RKO (cell line): Measurements from ENCODE around the gene RNF166.

Experiments used
- DNase-seq: peaks from one replicate; pipeline ENCODE4 v3.0.0-alpha.2; 2016; ENCODE audit warnings: low spot score

RNF166 gene

DNA sequence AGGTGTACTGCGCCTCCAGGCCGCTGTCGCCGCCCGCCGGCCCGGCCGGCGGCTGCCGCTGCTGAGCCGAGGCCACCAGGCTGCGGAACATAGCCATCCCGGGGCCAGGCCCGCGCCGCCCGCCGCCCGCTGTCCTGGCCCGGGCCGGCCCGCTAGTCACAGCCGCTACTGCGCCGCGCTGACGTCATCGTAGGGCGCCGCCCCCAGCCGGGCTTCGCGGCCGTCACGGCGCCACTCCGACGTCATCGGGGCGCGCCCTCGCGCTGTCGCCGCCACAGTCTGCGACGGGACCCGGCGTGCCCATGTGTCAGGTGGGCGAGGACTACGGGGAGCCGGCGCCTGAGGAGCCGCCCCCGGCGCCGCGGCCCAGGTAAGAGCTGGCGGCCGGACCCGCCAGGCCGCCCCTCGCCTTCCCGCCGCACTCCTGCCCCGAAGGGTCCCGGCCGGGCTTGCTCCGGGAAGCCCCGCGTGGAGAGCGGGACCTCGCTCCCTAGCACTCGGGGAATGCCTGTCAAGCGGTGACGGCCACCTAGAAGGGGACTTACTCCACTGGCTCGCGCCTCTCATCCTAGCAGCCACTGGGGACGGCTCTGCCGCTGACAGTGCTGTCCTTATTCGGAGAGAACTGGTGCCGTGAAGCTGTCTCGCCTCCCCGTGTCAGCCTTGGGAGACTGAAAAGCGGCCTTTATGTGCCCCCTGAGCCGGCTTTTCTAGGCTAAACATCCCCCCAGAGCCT, at the start of gene RNF166, which contains the start of gene CTU2:
TSS of gene RNF166 (minus strand) at position 180 of the 736 bp plus-strand sequence. CDS start at position 97, 83 bp downstream.
TSS of gene CTU2 (plus strand) at position 275 of the 736 bp plus-strand sequence. CDS start at position 303, 28 bp downstream.
- peak; percentile 91 for DNase-seq

DNA sequence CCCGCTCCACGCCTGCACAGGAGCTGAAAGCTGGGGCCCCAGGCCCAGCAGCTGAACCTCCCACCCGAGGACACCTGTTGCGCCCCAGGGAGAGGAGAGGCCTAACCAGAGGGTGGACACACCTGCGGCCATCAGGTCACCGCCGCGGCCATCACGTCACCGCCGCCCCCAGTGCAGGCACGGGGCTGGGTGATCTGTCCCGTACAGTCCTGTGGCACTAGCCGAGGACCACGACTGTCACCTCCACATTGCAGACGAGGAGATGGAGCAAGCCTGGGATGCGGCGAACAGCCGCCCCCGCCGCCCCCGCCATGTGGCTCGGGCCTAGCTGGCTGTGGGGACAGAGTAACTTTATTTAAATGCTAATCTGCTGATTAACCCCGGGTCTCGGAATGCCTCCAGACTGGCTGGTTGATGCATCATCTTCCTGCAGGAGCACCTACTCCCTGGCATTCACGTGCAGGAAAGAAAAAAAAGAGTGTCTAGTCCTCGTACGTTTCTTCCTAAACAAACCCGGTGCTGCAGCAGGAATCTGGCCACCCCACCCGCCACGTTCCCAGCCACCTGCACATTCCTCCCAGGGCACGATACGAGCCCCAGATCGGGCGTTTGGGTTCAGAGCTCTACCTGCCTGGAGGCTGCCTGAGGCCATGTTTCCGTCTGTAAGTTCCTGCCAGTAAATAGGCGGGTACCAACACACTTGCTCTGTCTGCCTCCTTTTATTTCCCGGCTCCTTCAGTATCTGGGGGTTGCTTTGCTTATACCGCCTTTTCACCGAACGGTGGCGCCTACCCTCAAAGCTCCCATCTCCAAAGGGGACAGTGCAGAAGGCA, 48.9 kb upstream of the RNF166 start:
- DNase-seq = no peak

- DNase-seq = no peak
Measured at GRCh38 chr16:88754109-88754911, 48.1 kb upstream of the RNF166 start.

DNA sequence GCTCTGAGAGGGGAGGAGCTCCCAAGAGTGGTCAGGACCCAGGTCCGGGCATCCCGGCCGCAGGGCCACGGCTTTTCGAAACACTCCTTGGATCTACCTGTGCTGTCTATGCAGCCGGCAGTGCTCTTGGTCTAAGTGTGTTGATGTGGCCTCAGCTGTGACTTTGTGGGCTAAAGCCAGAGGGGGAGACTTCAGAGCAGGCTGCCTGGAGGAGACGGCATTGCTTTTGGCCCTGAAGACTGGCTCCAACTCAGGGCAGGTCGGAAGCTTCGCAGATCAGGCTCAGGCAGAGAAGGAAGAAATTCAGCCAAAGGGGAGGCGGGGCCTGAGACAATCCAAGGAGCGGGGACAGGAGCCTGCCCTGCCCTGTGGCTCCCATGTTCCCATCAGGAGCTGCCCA, 47.4 kb upstream of the RNF166 start:
- no peak for DNase-seq

DNA sequence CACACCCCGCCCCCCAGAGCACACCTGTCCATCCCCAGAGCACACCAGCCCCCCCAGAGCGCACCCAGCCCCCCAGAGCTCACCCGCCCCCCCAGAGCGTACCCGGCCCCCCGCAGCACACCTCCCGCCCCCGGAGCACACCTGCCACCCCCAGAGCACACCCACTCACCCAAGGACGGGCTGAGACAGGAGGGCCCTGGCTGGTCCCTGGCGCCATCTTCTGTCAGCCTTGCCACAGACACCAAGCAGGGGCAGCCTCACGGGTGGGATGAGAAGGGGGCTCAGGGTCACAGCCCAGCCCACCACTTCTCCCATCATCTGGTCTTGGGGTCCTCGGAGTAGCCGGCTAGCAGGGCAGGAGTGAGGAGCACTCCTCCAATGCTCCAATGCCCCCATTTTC, 47.0 kb upstream of the RNF166 start:
- no peak for DNase-seq

GRCh38 chr16:88752386-88753002, 46.3 kb upstream of the RNF166 start:
- no peak for DNase-seq

GRCh38 chr16:88750854-88751253, 44.6 kb upstream of the RNF166 start:
- DNase-seq = no peak

GRCh38 chr16:88749358-88749757, 43.1 kb upstream of the RNF166 start:
- DNase-seq = no peak

GRCh38 chr16:88748364-88748763, 42.2 kb upstream of the RNF166 start:
- no peak for DNase-seq

- DNase-seq = peak; percentile 80
Measured at GRCh38 chr16:88747588-88748301, 41.5 kb upstream of the RNF166 start.

DNA sequence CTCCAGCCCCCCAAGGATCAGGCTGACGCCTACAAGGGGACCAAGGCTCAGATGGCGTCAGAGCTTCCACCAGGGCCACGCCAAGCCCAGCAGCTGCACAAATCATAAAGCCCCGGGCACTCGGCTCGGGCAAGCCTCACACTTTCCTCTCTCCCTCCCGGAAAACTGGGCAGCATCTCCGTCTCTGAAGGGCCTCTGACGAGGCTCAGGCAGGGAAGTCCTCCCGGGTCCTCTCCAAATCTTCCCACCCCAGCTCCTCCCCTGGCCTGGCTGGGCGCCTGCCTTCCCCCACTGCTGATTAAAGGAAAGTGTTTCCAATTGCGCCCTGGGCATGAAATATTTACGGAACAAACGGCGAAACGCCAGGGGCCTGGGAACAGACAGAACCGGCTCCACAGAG, 40.3 kb upstream of the RNF166 start:
- DNase-seq = no peak

GRCh38 chr16:88744577-88745521, 38.6 kb upstream of the RNF166 start:
- no peak for DNase-seq

DNA sequence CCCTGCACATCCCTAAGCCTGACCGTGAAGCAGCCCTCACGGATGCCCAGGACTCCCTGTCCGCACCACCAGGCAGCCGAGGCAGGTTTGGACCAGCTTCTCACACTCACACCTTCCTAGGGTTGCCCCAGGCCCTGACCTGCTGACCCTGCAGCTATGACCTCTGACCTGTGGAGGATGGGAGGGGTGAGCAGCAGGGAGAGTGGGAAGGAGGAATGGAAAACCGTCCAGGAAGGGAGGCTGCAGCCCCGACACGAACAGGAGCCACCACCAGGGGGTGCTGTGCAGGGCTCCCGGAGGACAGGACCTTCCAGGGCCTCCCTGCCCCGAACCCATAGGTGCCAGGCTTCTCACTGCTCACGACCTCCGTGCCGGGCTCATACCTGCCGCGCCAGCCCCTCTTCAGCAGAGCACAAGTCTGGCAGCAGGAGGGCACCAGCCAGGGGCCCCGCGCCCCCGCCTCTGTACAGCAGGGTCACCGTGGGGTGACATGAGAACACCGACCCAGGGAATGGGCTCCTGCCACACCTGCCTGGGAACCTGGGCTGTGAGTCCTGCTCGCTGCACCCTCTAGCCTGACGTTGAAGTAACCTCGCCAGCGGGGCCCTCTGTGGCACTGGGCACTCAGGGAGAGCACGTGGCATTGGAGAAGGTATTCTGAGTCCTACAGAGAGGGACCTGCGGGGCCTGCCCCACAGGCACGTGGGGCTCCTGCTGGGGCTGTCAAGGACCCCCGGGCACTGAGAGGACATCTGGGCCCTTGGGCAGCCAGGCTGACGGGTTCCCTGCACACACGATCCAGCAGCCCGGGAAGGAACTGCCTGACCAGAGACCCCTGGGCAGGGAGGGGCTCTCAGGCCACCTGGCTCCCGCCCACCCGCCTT, 37.7 kb upstream of the RNF166 start:
- peak; percentile 43 for DNase-seq

DNA sequence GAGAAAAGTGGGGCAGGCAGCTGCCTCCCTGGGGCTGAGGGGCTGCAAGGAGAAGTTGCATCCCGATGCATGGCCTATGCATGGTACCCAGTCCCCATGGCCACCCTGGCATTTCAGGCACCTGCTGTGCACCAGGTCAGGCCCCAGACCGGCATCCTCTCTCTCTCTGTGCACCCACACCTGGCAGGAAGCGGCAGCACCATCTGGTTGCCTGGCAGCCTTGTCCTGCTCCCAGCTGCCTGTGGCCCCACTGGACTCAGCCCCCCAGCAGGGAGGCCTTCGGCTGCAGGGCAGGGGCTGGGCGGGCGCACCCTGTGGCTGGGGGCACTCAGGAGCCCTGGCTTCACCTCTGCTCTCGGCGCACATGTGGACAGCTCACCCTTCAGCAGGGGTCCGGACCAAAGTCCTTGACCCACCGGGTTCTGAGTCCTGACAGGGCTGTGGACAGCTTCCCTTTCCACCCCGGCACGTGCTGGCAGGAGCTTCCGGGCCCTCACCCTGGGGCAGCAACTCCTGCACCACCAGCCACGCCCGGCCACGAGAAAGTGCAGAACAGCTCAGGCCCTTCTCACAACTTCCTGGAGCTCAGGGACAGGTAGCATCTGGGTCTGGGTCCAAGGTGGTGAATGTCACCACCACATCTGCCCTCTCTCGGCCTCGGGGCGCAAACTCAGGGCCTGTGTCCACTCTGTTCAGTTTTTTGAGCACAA, 36.8 kb upstream of the RNF166 start:
- no peak for DNase-seq

- DNase-seq = no peak
Measured at GRCh38 chr16:88741368-88741767, 35.2 kb upstream of the RNF166 start.

GRCh38 chr16:88740727-88741055, 34.5 kb upstream of the RNF166 start:
- DNase-seq = no peak

- DNase-seq = no peak
Measured at GRCh38 chr16:88739977-88740726, 33.9 kb upstream of the RNF166 start.
